ENCODE data around the gene PPP3R1.

Gene PPP3R1

DNA sequence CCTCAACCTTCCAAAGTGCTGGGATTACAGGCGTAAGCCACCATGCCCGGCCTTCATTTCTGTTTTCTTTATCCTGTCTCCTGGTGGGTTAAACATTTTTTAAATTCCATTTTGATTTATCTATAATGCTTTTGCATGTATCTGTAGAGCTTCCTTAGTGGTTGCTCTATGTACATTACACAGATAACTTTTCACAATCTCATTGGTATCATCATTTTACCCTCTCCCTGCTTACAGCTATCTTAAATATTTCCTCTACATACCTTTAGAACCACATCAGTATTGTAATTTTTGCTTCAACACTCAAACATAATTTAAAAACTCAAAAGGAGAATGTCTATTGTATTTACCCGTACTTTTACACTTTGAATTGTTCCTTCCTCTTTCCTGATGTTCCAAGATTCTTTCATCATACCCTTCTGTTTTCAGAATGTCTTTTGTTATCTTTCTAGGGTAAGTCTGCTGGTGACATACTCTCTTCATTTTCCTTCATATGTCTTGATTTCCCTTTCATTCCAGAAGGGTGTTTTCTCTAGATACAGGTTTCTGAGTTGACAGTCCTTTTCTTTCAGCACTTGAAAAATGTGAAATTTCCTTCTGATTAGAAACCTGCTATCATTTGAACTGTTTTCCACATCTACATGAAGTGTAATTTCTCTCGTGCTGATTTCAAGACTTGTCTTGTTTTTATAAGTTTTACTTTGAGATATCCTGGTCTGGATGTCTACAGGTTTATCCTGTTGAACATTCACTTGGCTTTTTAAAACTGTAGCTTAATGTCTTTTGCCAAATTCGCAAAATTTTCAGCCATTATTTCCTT lies 21.9 kb downstream of the PPP3R1 start:
- DNase-seq (ENCODE audit: low read depth), result no peak

DNA sequence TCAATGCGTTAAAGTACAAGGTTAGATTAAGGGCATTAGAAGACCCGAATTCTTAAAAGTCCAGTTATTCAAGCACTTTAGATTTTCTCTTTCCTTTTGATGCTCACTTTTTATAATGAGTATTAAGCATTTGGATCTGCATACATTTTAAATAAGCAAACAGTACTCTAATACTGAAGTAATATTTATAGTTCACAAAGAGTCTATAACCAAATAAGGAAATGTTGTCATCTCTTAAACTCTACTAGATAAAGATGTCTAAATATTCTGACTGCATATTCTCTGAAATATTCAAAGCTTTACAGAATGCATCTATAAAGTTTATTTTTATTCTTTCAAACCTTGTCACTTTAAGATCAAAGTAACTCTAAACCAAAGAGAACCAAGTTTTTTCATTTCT lies 25.5 kb downstream of the PPP3R1 start:
- DNase-seq (ENCODE audit: low read depth), result no peak

DNA sequence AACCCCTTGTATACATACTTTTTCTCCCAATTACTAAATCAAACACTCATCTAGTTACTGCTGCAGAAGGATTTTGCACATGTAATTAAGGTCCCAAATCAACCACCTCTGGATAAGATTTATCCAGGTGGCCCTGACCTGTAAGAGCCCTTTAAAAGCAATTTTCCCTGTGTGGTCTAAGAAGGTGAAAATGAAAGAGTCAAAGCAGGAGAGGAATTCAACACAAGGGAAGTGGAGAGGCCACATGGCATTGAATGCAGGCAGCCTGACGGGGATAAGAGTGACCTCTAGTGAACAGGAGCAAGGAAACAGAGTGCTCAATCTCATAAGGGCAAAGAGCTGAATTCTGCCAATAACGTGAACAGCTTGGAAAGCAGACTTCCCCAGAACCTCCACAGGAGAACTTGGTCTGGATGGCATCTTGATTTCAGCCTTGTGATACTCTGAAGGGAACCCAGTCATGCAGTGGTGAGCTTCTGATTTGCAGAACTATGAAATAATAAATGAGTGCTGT lies 27.2 kb downstream of the PPP3R1 start:
- DNase-seq (ENCODE audit: low read depth), result no peak

DNA sequence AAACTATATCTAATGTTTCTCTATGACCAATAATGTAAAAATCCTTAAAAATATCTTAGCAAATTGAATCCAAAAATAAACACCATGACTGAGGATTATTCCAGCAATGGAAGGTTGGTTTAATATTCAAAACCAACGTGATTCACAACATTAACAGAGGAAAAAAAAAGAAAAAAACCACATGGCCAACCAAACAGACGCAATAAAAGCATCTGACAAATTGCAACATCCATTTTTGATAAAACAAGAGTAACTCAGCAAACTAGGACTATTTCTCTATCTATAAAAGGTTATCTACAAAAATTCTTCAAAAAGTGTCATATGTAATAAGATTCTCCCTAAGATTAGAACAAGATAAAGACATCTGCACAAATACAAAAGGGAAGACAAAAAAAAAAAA lies 28.9 kb downstream of the PPP3R1 start:
- no peak for DNase-seq (ENCODE audit: low read depth)

DNA sequence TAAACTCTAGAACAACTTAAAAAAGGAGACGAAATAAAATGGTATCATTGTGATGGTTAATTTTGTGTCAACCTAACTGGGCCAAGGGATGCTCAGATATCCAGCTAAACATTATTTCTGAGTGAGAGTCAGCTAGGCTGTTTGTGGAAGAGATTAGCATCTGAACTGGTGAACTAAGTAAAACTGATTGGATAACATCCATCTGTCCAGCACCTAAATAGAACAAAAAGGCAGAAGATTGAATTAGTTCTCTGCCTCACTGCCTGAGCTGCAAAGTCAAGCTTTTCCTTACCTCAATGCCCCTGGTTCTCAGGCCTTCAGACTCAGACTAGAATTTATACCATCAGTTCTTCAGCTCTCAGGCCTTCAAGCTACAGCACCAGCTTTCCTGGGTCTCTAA lies 30.0 kb downstream of the PPP3R1 start:
- no peak for DNase-seq (ENCODE audit: low read depth)

DNA sequence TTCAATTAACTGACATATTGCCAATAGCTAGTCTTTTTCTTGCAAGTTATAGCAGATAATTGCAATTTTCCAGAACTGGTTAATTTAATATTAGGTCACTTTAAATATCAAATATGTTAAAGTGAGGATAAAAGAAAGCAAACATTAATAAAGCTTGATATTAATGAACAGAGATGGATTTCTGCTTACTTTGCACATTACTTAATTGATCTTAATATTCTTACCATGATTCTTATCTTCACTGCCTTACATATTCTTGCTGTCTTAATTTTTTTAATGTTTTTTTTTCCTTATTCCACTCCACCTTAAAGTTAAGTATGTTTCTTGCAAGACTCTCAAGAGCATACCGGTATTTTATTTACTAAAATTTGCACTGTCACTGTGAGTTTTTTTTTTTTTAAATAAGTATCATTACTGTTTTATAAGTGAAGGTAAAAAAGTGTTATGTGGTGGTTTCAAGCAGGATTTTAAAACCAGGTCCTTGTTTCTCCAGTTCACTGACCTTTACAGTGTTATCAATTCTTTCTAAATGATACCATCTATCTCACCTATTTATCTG lies 33.9 kb downstream of the PPP3R1 start:
- no peak for DNase-seq (ENCODE audit: low read depth)

DNA sequence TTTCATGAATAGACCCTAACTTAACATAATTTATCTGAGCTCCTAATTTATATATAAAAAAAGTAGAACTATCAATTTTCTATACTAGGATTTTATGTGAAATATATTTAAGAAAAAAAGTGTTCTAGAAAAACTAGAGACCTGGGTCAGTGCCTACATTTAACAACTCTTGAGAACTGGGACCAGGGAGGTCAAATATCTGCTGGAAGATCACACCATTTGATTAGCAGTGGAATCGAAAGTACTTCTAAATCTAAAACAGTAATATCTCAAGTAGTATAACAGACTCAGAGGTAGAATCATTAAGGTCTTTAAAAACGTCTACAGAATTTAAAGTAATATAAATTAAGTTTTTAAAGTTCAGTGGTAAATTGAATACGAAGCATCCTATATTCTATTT lies 34.6 kb downstream of the PPP3R1 start:
- no peak for DNase-seq (ENCODE audit: low read depth)

DNA sequence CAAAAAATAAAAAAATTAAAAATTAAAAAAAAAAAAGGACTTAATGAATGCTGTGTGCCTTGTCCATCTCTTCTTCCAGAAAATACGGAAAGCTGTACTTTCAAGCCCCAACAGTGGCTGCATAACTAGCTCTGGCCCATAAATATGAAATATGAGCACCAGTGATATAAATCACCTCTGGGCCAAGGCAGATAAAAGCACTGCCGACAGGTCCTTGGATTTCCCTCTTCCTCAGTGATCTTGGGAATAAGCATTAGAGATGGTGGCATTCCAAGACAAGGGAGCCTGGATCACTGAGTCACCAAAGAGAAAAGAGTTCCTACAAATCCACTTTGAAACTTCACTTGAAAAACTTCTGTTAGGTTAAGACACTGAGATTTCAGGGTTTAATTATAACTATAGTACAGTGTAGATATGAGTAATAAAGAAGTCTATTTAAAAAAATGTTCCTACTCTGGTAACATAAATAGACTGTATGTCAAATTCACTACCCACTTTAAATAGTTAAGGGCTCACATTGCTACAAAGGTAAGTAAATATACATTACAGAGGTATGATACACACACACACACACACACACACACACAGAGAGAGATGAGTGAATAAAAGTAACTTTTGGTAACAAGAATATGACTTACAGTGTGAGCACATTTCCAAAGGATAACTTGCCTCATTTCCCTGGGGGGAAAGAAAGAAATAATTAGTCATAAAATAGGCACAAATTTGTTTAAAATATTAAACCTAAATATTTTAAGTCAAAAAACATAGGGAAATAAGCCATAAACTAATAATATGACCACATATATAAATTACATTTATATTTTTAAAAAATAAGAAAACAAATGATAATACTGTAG lies 35.6 kb downstream of the PPP3R1 start:
- DNase-seq (ENCODE audit: low read depth), result no peak

DNA sequence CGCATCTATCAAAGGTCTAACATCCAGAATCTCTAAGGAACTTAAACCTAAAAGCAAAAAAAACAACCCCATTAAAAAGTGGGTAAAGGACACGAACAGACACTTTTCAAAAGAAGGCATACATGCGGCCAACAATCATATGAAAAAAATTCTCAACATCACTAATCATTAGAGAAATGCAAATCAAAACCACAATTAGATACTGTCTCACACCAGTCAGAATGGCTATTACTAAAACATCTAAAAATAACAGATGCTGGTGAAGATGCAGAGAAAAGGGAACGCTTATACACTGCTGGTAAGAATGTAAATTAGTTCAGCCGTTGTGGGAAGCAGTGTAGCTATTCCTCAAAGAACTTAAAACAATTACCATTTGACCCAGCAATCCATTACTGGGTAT lies 38.0 kb downstream of the PPP3R1 start:
- no peak for DNase-seq (ENCODE audit: low read depth)

DNA sequence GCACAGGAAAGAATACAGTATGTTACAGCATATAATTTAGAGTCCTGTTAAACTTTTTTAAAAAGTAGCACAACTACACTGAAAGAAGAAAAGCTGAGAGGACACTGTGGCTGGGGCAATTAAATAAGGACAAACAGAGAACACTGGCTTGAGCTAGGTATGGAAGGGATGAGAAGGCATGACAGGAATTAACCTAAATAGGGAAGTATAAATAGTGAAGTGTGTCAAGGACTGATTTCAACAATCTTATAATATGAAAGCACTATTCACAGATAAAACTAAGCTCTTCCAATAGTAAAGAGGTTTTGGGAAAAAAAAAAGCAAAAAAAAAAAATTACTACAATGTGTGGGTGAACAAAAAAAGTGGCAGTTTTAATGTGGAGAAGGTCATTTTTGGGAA lies 45.5 kb downstream of the PPP3R1 start:
- no peak for DNase-seq (ENCODE audit: low read depth)

DNA sequence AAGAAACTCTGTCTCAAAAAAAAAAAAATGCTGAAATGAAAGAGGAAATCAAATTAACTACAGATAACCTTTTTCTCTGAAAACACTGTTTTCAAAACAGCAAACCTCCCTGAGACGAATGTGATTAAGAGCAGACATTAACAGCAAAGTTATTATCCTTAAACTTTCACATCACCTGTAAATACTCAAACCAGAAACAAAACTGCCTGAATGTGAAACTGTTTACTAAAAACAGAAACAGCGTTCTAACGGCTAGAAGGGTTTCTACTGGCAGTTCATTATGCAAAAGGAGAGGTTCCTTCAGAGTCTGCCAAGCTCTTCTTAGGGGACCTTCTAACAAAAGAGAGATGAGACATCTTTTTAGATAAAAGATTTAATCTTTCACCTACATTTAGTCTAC lies 48.7 kb downstream of the PPP3R1 start:
- DNase-seq (ENCODE audit: low read depth), result no peak

DNA sequence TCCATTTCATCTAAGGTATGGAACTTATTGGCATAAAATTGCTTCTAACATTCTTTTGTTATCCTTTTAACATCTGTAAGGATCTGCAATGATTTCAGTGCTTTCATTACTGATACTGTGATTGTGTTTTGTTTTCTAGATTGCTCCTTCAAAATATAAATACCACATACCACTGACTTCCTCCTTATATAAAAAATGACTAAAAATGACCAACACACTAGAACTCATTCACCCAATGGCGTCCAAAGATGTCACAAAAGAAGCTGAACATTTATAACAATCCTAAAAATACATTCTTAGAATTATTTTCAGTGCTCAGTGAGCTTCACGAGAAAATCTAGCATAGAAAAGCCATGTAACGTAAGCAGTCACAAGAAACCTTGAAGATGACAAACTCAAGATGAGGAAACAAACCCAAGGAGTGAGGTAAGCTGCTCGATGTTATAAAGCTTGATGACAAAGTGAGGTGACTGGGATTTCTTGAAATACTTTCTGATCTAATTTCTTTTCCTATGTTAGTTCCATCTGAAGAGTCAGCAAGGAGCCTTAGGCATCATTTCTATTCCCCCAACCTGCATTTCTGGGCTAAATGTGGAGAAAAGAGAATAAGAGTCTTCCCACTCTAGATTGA lies 52.1 kb downstream of the PPP3R1 start:
- no peak for DNase-seq (ENCODE audit: low read depth)

DNA sequence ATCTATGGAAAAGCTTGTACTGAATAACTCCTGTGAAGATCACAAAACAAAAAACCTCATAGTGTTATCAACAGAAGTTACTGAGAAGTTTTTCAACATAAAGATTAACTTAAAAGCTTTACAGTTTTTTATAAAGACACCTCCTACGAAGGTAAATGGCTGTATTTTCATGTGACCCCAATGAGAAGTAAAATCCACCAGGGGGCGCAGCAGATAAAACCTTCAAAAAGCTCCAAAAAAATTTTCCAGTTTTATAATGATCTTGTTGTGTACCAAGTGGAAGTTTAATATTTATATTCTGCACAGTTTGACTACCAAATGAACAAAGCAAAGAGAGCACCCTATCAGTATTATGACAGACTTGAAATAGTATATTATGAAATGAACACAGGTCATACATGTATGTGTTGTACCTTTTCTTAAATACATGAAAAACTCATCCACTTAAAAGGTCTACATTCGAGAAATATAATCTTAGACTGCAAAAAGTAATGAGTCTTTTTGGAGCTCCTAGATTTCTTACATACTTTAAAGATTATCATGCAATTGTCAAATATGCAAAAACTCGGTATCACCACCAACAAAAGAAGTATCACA lies 56.1 kb downstream of the PPP3R1 start:
- no peak for DNase-seq (ENCODE audit: low read depth)

DNA sequence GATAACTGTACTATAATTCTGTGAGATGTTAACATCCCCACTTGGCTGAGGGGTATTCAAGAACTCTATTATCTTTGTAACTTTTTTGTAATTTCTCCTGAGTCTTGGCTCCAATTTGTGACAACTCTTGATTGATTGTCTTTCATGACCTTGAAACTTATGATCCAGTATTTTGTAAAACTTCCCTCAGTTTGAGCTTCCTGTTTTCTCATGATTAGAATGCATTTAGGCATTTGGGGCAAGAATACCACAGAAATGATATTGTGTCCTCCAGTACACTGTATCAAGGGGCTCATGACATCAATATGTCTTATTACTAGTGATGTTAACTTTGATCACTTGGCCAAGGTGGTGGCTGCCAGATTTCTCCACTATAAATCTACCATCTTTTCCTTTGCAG lies 57.2 kb downstream of the PPP3R1 start:
- DNase-seq (ENCODE audit: low read depth), result no peak

DNA sequence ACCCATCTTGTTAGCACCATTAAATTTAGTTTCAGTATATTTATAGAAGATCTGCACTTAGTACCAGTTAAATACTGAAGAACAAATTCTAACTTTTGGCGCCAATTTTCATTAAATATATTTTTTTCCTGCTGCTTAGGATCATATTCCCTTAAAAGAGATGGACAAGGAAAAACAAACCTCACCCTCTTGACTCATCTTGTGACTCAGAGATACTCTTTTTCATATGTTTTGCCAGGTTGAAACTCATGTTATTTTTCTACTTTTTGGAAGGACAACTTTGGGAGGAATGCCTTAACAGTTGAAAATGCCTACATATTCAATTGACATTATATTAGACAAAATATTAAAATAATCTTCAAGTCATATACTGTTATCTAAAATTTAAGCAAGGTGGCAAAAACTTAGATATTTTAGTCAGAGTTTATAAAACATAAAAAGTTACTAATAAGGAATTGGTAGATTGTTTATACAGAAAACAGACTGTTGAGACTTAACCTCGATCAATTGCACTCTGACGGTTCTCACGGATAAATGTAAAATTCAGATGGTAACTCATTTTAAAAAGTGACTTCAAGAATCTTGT lies 58.5 kb downstream of the PPP3R1 start:
- no peak for DNase-seq (ENCODE audit: low read depth)

DNA sequence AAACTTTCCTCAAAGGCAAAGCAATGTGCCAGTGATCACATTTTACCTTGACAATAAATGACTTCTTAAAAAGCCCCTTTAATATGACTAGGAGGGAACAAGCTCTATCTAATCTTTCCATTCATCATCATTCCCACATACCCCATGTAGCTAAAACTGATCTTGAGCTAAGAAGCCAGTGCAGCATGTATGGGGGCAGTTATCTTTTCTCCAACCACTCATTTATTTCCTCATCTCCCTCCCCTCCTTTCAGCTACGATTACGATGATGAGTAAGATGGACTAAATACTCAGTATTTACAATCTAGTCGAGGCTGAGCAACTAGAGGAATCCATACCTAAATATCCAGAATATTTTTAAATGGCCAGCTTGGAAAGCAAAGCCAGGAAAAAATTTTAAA lies 59.2 kb downstream of the PPP3R1 start:
- no peak for DNase-seq (ENCODE audit: low read depth)

DNA sequence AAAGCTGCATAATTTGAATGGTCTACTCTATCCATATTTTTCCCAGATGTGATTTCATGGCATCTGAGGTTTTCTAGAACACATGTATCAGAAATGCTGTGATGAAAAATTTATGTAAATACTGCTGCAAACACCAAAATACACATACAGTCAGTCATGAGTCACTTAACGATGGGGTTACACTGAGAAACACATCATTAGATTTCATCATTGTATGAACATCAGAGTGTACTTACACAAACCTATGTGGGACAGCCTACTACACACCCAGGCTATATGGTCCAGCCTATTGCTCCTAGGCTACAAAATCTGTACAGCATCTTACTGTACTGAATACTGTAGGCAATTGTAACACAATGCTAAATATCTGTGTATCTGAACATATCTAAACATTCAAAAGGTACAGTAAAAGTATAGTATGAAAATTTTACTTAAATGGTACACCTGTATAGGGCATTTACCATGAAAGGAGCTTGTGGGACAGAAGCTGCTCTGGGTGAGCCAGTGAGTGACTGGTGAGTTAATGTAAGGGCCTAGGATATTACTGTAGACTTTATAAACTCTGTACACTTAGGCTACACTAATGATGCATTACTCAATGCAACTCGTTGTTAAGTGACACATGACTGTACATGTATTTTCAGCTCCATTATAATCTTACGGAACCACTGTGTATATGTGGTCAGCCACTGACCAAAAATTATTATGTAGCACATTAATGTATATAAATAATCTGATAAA lies 61.2 kb downstream of the PPP3R1 start:
- DNase-seq (ENCODE audit: low read depth), result no peak

DNA sequence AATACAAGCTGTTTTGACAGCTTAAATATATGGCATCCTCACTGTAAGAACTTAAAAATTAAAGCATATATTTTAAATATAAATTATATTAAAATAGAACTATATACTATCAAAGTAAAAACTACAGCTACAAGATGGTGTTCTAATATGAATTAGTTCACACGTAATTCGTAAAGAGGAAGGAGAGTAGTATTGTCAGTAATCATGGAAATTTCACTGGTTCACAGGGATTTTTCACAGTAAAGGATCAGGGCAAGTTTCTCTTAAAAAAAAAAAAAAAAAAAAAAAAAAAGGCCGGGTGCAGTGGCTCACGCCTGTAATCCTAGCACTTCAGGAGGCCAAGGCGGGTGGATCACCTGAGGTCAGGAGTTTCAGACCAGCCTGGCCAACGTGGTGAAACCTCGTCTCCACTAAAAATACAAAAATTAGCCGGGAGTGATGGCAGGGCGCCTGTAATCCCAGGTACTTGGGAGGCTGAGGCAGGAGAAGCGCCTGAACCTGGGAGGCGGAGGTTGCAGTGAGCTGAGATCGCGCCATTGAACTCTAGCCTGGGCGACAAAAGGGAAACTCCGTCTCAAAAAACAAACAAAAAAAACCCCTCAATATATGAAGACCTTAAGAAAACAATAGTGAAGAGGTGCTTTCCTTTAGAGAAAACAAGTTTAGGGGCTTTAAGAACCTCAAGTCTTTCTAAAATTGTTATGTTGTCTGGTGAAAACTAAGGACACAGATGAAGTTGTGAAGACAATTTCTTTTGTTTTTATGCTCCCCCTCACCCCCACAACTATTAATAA lies 62.1 kb downstream of the PPP3R1 start:
- DNase-seq (ENCODE audit: low read depth), result no peak

DNA sequence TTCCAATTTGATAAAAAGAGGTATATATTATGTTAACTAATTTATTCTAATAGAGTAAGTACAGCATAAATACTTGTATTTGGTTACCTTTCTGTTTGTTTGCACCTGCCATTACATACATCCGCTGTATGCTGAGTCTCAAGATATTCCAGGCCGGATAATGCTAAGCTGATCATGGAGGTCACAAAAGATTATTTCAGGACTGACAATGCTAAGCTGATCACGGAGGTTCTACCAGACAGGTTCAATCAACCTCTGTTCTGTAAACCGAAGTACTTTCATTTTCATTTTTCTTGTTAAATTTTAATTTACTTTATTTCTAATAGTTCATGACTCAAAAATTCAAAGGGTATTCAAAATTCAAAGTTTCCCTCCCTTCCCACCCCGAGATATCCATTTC lies 63.5 kb downstream of the PPP3R1 start:
- DNase-seq (ENCODE audit: low read depth), result no peak

DNA sequence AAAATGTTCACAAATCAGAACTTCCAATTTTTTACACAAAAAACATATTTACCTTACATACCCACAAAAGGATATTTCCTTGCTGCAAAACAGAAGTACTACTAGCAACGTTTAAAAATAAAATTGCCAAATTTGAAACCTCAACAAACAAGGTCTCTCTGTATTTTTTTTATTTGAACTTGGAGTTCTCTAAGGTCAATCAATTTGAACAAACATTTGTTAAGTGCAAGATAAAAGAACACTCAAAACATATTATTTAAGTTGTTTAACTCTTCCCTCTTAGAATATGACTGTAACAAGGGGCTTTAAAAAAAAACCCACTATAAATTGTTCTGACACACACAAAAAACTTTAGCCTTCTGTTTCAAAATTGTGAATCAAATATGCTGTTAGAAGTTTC lies 65.0 kb downstream of the PPP3R1 start:
- DNase-seq (ENCODE audit: low read depth), result no peak
